GM21390 (cell line): Measurements from ENCODE around the gene ZMIZ1.
"Not testable (repeated sequence)": the region's sequence is repeated elsewhere in the genome, so short reads cannot be mapped to it uniquely, and the experiment has no call there.

ENCODE experiments used
- ATAC-seq: cut with Tn5 transposase; IDR thresholded peaks from one replicate; pipeline ENCODE4 v1.9.1; 2021; ENCODE audit not compliant: unreplicated experiment

Gene ZMIZ1

GRCh38 chr10:79030705-79031104, 38.1 kb upstream of the ZMIZ1 start:
- ATAC-seq: no peak

GRCh38 chr10:79031723-79032122, 37.0 kb upstream of the ZMIZ1 start:
- ATAC-seq: no peak

- no peak for ATAC-seq
These were observed 34.4 kb upstream of the ZMIZ1 start for GRCh38 chr10:79034271-79034876.

- ATAC-seq: not testable (repeated sequence)
These were observed 32.4 kb upstream of the ZMIZ1 start for GRCh38 chr10:79036416-79036815.

GRCh38 chr10:79038104-79038840, 30.5 kb upstream of the ZMIZ1 start:
- ATAC-seq: no peak

- no peak for ATAC-seq
These were observed 29.9 kb upstream of the ZMIZ1 start for GRCh38 chr10:79038841-79039201.

GRCh38 chr10:79042639-79043411, 25.9 kb upstream of the ZMIZ1 start:
- ATAC-seq: no peak

GRCh38 chr10:79044036-79044632, 24.6 kb upstream of the ZMIZ1 start:
- ATAC-seq: no peak

- no peak for ATAC-seq
These were observed 23.9 kb upstream of the ZMIZ1 start for GRCh38 chr10:79044846-79045245.

GRCh38 chr10:79045566-79046175, 23.1 kb upstream of the ZMIZ1 start:
- ATAC-seq: no peak

- ATAC-seq: no peak
These were observed 22.4 kb upstream of the ZMIZ1 start for GRCh38 chr10:79046326-79046725.

GRCh38 chr10:79046741-79047583, 21.8 kb upstream of the ZMIZ1 start:
- no peak for ATAC-seq

GRCh38 chr10:79047584-79047874, 21.2 kb upstream of the ZMIZ1 start:
- no peak for ATAC-seq

GRCh38 chr10:79047875-79048638, 20.7 kb upstream of the ZMIZ1 start:
- ATAC-seq: no peak

- ATAC-seq: no peak
These were observed 19.9 kb upstream of the ZMIZ1 start for GRCh38 chr10:79048639-79049550.

GRCh38 chr10:79049931-79050895, 18.6 kb upstream of the ZMIZ1 start:
- ATAC-seq: no peak

- ATAC-seq: no peak
These were observed 17.7 kb upstream of the ZMIZ1 start for GRCh38 chr10:79050896-79051555.
